GM12865 (cell line): ENCODE measurements around the gene MRPL14.

Source experiments
- DNase-seq: peaks from one replicate; pipeline ENCODE4 v3.0.0; 2010; ENCODE audit warnings: low read depth
- H3K4me3 ChIP-seq: 2 replicates; pipeline ENCODE4 v1.5.1; 2011; ENCODE audit warnings: mild to moderate bottlenecking, low read depth, low read length, control low read depth
- CTCF ChIP-seq: IDR thresholded peaks from 2 replicates; pipeline ENCODE4 v1.5.1; 2011; ENCODE audit warnings: low read length, control low read depth, low read depth, inconsistent platforms; ENCODE audit not compliant: insufficient read depth; ENCODE audit errors: missing control alignments

The MRPL14 gene

GRCh38 chr6:44127186-44128019 lies at the start of gene MRPL14, which contains the start of gene TMEM63B:
Gene MRPL14, minus strand, starts transcription at chr6:44127452. Its CDS starts 10,841 bp downstream, at chr6:44116611.
Gene TMEM63B, plus strand, starts transcription at chr6:44127554. Its CDS starts 7,031 bp downstream, at chr6:44134585.
- TF ChIP-seq CTCF = no peak
- DNase-seq = peak; percentile 95
- H3K4me3 ChIP-seq = peak within 1 kb of the TSS; percentile 91

GRCh38 chr6:44176130-44176761 lies 49.0 kb upstream of the MRPL14 start:
- TF ChIP-seq CTCF = no peak
- H3K4me3 ChIP-seq = peak overlapping the region; percentile 31; the same call in 1 of the 2 replicates

GRCh38 chr6:44172731-44173500 lies 45.7 kb upstream of the MRPL14 start:
- TF ChIP-seq CTCF = peak; percentile 92
- H3K4me3 ChIP-seq = no peak overlapping the region
- DNase-seq = peak; percentile 84

More at GRCh38 chr6:44176130-44176761, 49.0 kb upstream of the MRPL14 start:
- no peak for DNase-seq

- no peak overlapping the region for H3K4me3 ChIP-seq
- DNase-seq = no peak
- no peak for TF ChIP-seq CTCF
These were observed 44.8 kb upstream of the MRPL14 start for GRCh38 chr6:44171899-44172546.

GRCh38 chr6:44169886-44170570 lies 42.8 kb upstream of the MRPL14 start:
- DNase-seq = no peak
- no peak for TF ChIP-seq CTCF
- no peak overlapping the region for H3K4me3 ChIP-seq

- H3K4me3 ChIP-seq = no peak overlapping the region
- no peak for DNase-seq
- no peak for TF ChIP-seq CTCF
These were observed 41.9 kb upstream of the MRPL14 start for GRCh38 chr6:44169154-44169553.
